SH-SY5Y (cell line): ENCODE results near the gene MUC22.

ENCODE experiments used
- GATA2 ChIP-seq: IDR thresholded peaks from 2 replicates; pipeline ENCODE4 v1.6.1; 2011; ENCODE audit warnings: mild to moderate bottlenecking, low read depth, low read length
- GATA3 ChIP-seq: IDR thresholded peaks from 2 replicates; pipeline ENCODE4 v1.6.1; 2011; ENCODE audit warnings: low read depth, mild to moderate bottlenecking, low read length, moderate library complexity

GRCh38 chr6:31010393-31011060 is at the start of gene MUC22:
- TF ChIP-seq GATA2 (no peak), GATA3 (no peak)
